Esophagus squamous epithelium (tissue), 5 donors: Measurements from ENCODE around the gene ZRANB1. TPM values are rescaled to one million over a fixed set of nuclear protein-coding genes. Genes with fewer than 3 reads are reported as not detected.

Source experiments
- DNase-seq: peaks from one replicate; lab custom pipeline; 2025; lab: John Stamatoyannopoulos, UW
- H3K27ac ChIP-seq, 4 donors: fragments of 200-600 bp; sonication (generic); one replicate each; pipeline ENCODE4 v1.5.1; 2016 to 2019; ENCODE audit warnings: mild to moderate bottlenecking in 1 of 4
- H3K27me3 ChIP-seq, 4 donors: fragments of 200-600 bp; sonication (generic); 1 replicate in 3 of 4; 2 replicates in 1 of 4; pipeline versions ENCODE4 v1.5.1 to v1.6.0; 2017 to 2021; ENCODE audit warnings: antibody characterized with exemption in 1 of 4
- H3K36me3 ChIP-seq, 3 donors: fragments of 200-600 bp; sonication (generic); one replicate each; pipeline ENCODE4 v1.5.1; 2016 to 2019
- H3K4me1 ChIP-seq, 3 donors: fragments of 200-600 bp; sonication (generic); one replicate each; pipeline ENCODE4 v1.5.1; 2017 to 2019
- H3K4me3 ChIP-seq, 4 donors: fragments of 200-600 bp; sonication (generic); 1 replicate in 3 of 4; 2 replicates in 1 of 4; pipeline ENCODE4 v1.5.1; 2016 to 2019; ENCODE audit warnings: mild to moderate bottlenecking in 2 of 4, moderate library complexity in 1 of 4
- H3K9me3 ChIP-seq, 3 donors: fragments of 200-600 bp; sonication (generic); one replicate each; pipeline ENCODE4 v1.5.1; 2016 to 2019
- POLR2A ChIP-seq, 4 donors: fragments of 450-650 bp; IDR thresholded peaks; one replicate each; pipeline ENCODE4 v1.6.1; 2017; ENCODE audit warnings: antibody characterized with exemption in 4 of 4, mild to moderate bottlenecking in 4 of 4, moderate library complexity in 3 of 4
- WGBS, 2 donors: methylation state at CpG; one replicate each; pipeline ENCODE4 v1.1.5; 2018; 5-methylcytosine and 5-hydroxymethylcytosine counted together
- intact Hi-C: fragments of 100-400 bp; cut with DNase I; formaldehyde crosslinking; loops from one replicate; pipeline ENCODE4 v1.15.0; 2022
- total RNA-seq, 4 donors: library from RNA; depleted of rRNA; stranded (reverse); fragments of >200 nt; gene quantifications; one replicate each; pipeline ENCODE4 v1.1.0, GENCODE V29; 2016
- TF ChIP-seq, protein P1 (sequence below), 6 experiments: fragments of 450-650 bp in 4 of 6; fragments of 200-600 bp in 2 of 6; sonication (generic) in 2 of 6; IDR thresholded peaks; one replicate each; pipeline ENCODE4 v1.5.1; 2016 to 2019; ENCODE audit warnings: antibody characterized with exemption in 6 of 6, mild to moderate bottlenecking in 4 of 6, moderate library complexity in 4 of 6
- donor health status: DM: yes; HTN: yes; CAD: no.

Gene ZRANB1
- total RNA-seq, 4 donors from 2014 or later = 11.7 to 25.2 (median 17.4) TPM

- no peaks in the 10 kb centered on the region for H3K9me3 ChIP-seq
- H3K27ac ChIP-seq = peak overlapping the region in 1 of 4 donors; percentile 67
- no peak overlapping the region for H3K4me3 ChIP-seq
- TF ChIP-seq, protein P1, sequence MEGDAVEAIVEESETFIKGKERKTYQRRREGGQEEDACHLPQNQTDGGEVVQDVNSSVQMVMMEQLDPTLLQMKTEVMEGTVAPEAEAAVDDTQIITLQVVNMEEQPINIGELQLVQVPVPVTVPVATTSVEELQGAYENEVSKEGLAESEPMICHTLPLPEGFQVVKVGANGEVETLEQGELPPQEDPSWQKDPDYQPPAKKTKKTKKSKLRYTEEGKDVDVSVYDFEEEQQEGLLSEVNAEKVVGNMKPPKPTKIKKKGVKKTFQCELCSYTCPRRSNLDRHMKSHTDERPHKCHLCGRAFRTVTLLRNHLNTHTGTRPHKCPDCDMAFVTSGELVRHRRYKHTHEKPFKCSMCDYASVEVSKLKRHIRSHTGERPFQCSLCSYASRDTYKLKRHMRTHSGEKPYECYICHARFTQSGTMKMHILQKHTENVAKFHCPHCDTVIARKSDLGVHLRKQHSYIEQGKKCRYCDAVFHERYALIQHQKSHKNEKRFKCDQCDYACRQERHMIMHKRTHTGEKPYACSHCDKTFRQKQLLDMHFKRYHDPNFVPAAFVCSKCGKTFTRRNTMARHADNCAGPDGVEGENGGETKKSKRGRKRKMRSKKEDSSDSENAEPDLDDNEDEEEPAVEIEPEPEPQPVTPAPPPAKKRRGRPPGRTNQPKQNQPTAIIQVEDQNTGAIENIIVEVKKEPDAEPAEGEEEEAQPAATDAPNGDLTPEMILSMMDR (IDR thresholded peaks at IDR 0.05) = no peak
- no peak for TF ChIP-seq POLR2A (IDR thresholded peaks at IDR 0.05)
- intact Hi-C loops = no loop called here
- WGBS, 2 donors = 78 to 82% methylated on average over 14 to 16 of the region's 19 CpGs
- DNase-seq = no peak
- no peaks in the 10 kb centered on the region for H3K27me3 ChIP-seq
- peaks cover 0 to 66% (median 32%) of the 10 kb centered on the region in 3 donors for H3K4me1 ChIP-seq
- peaks cover 0 to 49% (median 11%) of the 10 kb centered on the region in 3 donors for H3K36me3 ChIP-seq
Measured at GRCh38 chr10:125006921-125007426, 65.1 kb downstream of the ZRANB1 start.

GRCh38 chr10:125007436-125007835 is 65.5 kb downstream of the ZRANB1 start:
- no peak for TF ChIP-seq POLR2A (IDR thresholded peaks at IDR 0.05)
- TF ChIP-seq, protein P1 (IDR thresholded peaks at IDR 0.05) = no peak
- intact Hi-C loops = no loop called here
- DNase-seq = no peak
- peak overlapping the region; percentile 62 to 82 (median 72) for H3K27ac ChIP-seq
- H3K27me3 ChIP-seq = no peaks in the 10 kb centered on the region
- H3K36me3 ChIP-seq = peaks cover 0 to 49% (median 7%) of the 10 kb centered on the region in 3 donors
- H3K4me3 ChIP-seq = no peak overlapping the region
- H3K4me1 ChIP-seq = peaks cover 0 to 66% (median 35%) of the 10 kb centered on the region in 3 donors
- no peaks in the 10 kb centered on the region for H3K9me3 ChIP-seq
- WGBS, 2 donors = 56 to 77% methylated on average over 6 of the region's 6 CpGs

GRCh38 chr10:125008689-125009638 is 67.0 kb downstream of the ZRANB1 start:
- Histone ChIP-seq H3K4me1 (peaks cover 0 to 74% (median 35%) of the 10 kb centered on the region in 3 donors), H3K27ac (peak overlapping the region; percentile 62 to 82 (median 72)), H3K9me3 (no peaks in the 10 kb centered on the region), H3K36me3 (peaks cover 0 to 46% (median 0%) of the 10 kb centered on the region in 3 donors), H3K27me3 (no peaks in the 10 kb centered on the region), H3K4me3 (peak overlapping the region in 1 of 4 donors; percentile 39)
- 58 to 70% methylated on average over 13 to 15 of the region's 22 CpGs for WGBS, 2 donors
- TF ChIP-seq, protein P1 (IDR thresholded peaks at IDR 0.05) = no peak
- TF ChIP-seq POLR2A (IDR thresholded peaks at IDR 0.05) = no peak
- no peak for DNase-seq
- intact Hi-C loops = no loop called here

- no peaks in the 10 kb centered on the region for H3K9me3 ChIP-seq
- H3K4me3 ChIP-seq = no peak overlapping the region
- H3K4me1 ChIP-seq = peaks cover 0 to 82% (median 38%) of the 10 kb centered on the region in 3 donors
- no peak for TF ChIP-seq POLR2A (IDR thresholded peaks at IDR 0.05)
- TF ChIP-seq, protein P1 (IDR thresholded peaks at IDR 0.05) = no peak
- no peaks in the 10 kb centered on the region for H3K27me3 ChIP-seq
- H3K27ac ChIP-seq = peak overlapping the region; percentile 57 to 78 (median 64)
- peaks cover 0 to 40% (median 0%) of the 10 kb centered on the region in 3 donors for H3K36me3 ChIP-seq
- DNase-seq = no peak
- intact Hi-C loops = no loop called here
- 71 to 90% methylated on average over 12 to 13 of the region's 15 CpGs for WGBS, 2 donors
Measured at GRCh38 chr10:125009661-125010161, 67.8 kb downstream of the ZRANB1 start.
